H9 (cell line): ENCODE data around the gene RBFOX1. TPM values are rescaled to one million over a fixed set of nuclear protein-coding genes. Genes with fewer than 3 reads are reported as not detected.

Experiments
- DNase-seq: peaks from one replicate; pipeline ENCODE4 v3.0.0-alpha.2; 2017
- H2AFZ ChIP-seq: one replicate; pipeline ENCODE4 v1.6.1; 2013; ENCODE audit warnings: mild to moderate bottlenecking, low read length, control low read depth, moderate library complexity
- H2AK5ac ChIP-seq: 2 replicates; pipeline ENCODE4 v1.6.1; 2013; ENCODE audit warnings: low read length, control low read depth, mixed read lengths; ENCODE audit not compliant: insufficient read length
- H2BK120ac ChIP-seq: one replicate; pipeline ENCODE4 v1.6.1; 2013; ENCODE audit warnings: low read depth, mild to moderate bottlenecking, low read length, control low read depth, inconsistent platforms; ENCODE audit not compliant: poor library complexity, severe bottlenecking
- H2BK12ac ChIP-seq: 2 replicates; pipeline ENCODE4 v1.6.1; 2013; ENCODE audit warnings: low read length, control low read depth, mixed read lengths, low read depth; ENCODE audit not compliant: insufficient read length
- H2BK15ac ChIP-seq: 2 replicates; pipeline ENCODE4 v1.6.1; 2013; ENCODE audit warnings: low read depth, low read length, control low read depth
- H2BK20ac ChIP-seq: one replicate; pipeline ENCODE4 v1.6.1; 2013; ENCODE audit warnings: low read depth, mild to moderate bottlenecking, low read length, control low read depth, inconsistent platforms; ENCODE audit not compliant: poor library complexity, severe bottlenecking
- H2BK5ac ChIP-seq: 2 replicates; pipeline ENCODE4 v1.6.1; 2013; ENCODE audit warnings: low read length, control low read depth, mixed read lengths; ENCODE audit not compliant: insufficient read length
- H3K14ac ChIP-seq: 2 replicates; pipeline ENCODE4 v1.6.1; 2013; ENCODE audit warnings: low read length, control low read depth; ENCODE audit not compliant: insufficient read depth
- H3K18ac ChIP-seq: 2 replicates; pipeline ENCODE4 v1.6.1; 2013; ENCODE audit warnings: low read depth, mild to moderate bottlenecking, mixed read lengths, low read length, control low read depth; ENCODE audit not compliant: insufficient read length
- H3K23ac ChIP-seq: 2 replicates; pipeline ENCODE4 v1.6.1; 2013; ENCODE audit warnings: low read length, control low read depth, mixed read lengths, low read depth; ENCODE audit not compliant: insufficient read length
- H3K23me2 ChIP-seq: 2 replicates; pipeline ENCODE4 v1.6.1; 2013; ENCODE audit warnings: low read depth, mild to moderate bottlenecking, mixed read lengths, low read length, control low read depth; ENCODE audit not compliant: insufficient read length, poor library complexity, severe bottlenecking
- H3K27ac ChIP-seq: 2 replicates; pipeline ENCODE4 v1.5.1; 2013; ENCODE audit warnings: low read length, control low read depth, mixed read lengths, low read depth; ENCODE audit not compliant: insufficient read length
- H3K27me3 ChIP-seq: 2 replicates; pipeline ENCODE4 v1.6.1; 2013; ENCODE audit warnings: low read length, control low read depth, inconsistent platforms; ENCODE audit not compliant: insufficient read depth
- H3K4ac ChIP-seq: 2 replicates; pipeline ENCODE4 v1.6.1; 2013; ENCODE audit warnings: low read depth, mild to moderate bottlenecking, control low read depth, inconsistent platforms, low read length, moderate library complexity
- H3K4me1 ChIP-seq: 2 replicates; pipeline ENCODE4 v1.6.1; 2013; ENCODE audit warnings: low read length, control low read depth, inconsistent platforms; ENCODE audit not compliant: insufficient read depth
- H3K4me2 ChIP-seq: 2 replicates; pipeline ENCODE4 v1.6.1; 2013; ENCODE audit warnings: low read length, control low read depth, mixed read lengths; ENCODE audit not compliant: insufficient read length, insufficient read depth
- H3K56ac ChIP-seq: 2 replicates; pipeline ENCODE4 v1.6.1; 2013; ENCODE audit warnings: low read depth, mild to moderate bottlenecking, mixed read lengths, low read length, control low read depth; ENCODE audit not compliant: insufficient read length
- H3K79me1 ChIP-seq: 2 replicates; pipeline ENCODE4 v1.6.1; 2013; ENCODE audit warnings: low read depth, mild to moderate bottlenecking, moderate library complexity, low read length, control low read depth, inconsistent platforms; ENCODE audit not compliant: insufficient read depth, poor library complexity, severe bottlenecking
- H3K79me2 ChIP-seq: 2 replicates; pipeline ENCODE4 v1.6.1; 2013; ENCODE audit warnings: low read length, control low read depth, inconsistent platforms; ENCODE audit not compliant: insufficient read depth
- H3K9ac ChIP-seq: 2 replicates; pipeline ENCODE4 v1.6.1; 2013; ENCODE audit warnings: low read length, control low read depth, mixed read lengths; ENCODE audit not compliant: insufficient read length; ENCODE audit errors: extremely low read depth
- H3K9me3 ChIP-seq: one replicate; pipeline ENCODE4 v1.6.1; 2013; ENCODE audit warnings: low read depth, low read length, inconsistent platforms; ENCODE audit not compliant: control insufficient read depth
- H3T11ph ChIP-seq: one replicate; pipeline ENCODE4 v1.6.1; 2013; ENCODE audit warnings: mild to moderate bottlenecking, low read length, control low read depth, inconsistent platforms
- H4K20me1 ChIP-seq: one replicate; pipeline ENCODE4 v1.6.1; 2013; ENCODE audit not compliant: control insufficient read depth, insufficient read length, insufficient read depth
- H4K5ac ChIP-seq: 2 replicates; pipeline ENCODE4 v1.6.1; 2013; ENCODE audit warnings: low read depth, mild to moderate bottlenecking, mixed read lengths, low read length, control low read depth; ENCODE audit not compliant: insufficient read length
- H4K8ac ChIP-seq: replicated peaks from 2 replicates; pipeline ENCODE4 v1.6.1; 2013; ENCODE audit warnings: low read length, control low read depth, mixed read lengths, low read depth; ENCODE audit not compliant: insufficient read length
- H4K91ac ChIP-seq: 2 replicates; pipeline ENCODE4 v1.6.1; 2013; ENCODE audit warnings: low read depth, mild to moderate bottlenecking, moderate library complexity, mixed read lengths, low read length, control low read depth; ENCODE audit not compliant: insufficient read length
- H3K27ac Mint-ChIP-seq, 3 experiments: 2 replicates in 2 of 3; 3 replicates in 1 of 3; pipeline ENCODE4 v1.8.0; 2020 to 2021; ENCODE audit warnings: mixed read lengths in 3 of 3, mild to moderate bottlenecking in 1 of 3, moderate library complexity in 1 of 3
- H3K27me3 Mint-ChIP-seq: 2 replicates; pipeline ENCODE4 v1.8.0; 2021; ENCODE audit warnings: low read depth, mild to moderate bottlenecking, moderate library complexity, mixed read lengths
- H3K36me3 Mint-ChIP-seq, 3 experiments: 2 replicates in 2 of 3; 3 replicates in 1 of 3; pipeline ENCODE4 v1.8.0; 2020 to 2021; ENCODE audit warnings: low read depth in 3 of 3, mixed read lengths in 3 of 3; ENCODE audit not compliant: insufficient read depth in 1 of 3
- H3K4me1 Mint-ChIP-seq, 2 experiments: 2 replicates each; pipeline ENCODE4 v1.8.0; 2020; ENCODE audit warnings: mixed read lengths in 2 of 2
- H3K4me3 Mint-ChIP-seq, 2 experiments: 2 replicates in 1 of 2; 3 replicates in 1 of 2; pipeline ENCODE4 v1.8.0; 2020 to 2021; ENCODE audit warnings: mild to moderate bottlenecking in 2 of 2, mixed read lengths in 2 of 2, moderate library complexity in 1 of 2
- H3K9me3 Mint-ChIP-seq, 2 experiments: 2 replicates in 1 of 2; 3 replicates in 1 of 2; pipeline ENCODE4 v1.8.0; 2020; ENCODE audit warnings: mild to moderate bottlenecking in 2 of 2, mixed read lengths in 2 of 2, moderate library complexity in 1 of 2
- WGBS: extraction: QIAGEN DNeasy Blood & Tissue Kit; methylation state at CpG from one replicate; pipeline ENCODE4 v1.1.7; 2013; ENCODE audit warnings: missing lambda C conversion rate, low lambda C conversion rate, mixed read lengths; ENCODE audit not compliant: insufficient read length; ENCODE audit errors: extremely low coverage; 5-methylcytosine and 5-hydroxymethylcytosine counted together
- total RNA-seq: library from RNA; stranded (reverse); gene quantifications from 2 replicates; pipeline ENCODE4 v1.2.1, GENCODE V29; 2021
- TF ChIP-seq, protein P1 (sequence below): fragments of 200-600 bp; sonication (generic); conservative IDR thresholded peaks from 3 replicates; pipeline ENCODE4 v1.8.0; 2021; ENCODE audit warnings: antibody characterized with exemption, mild to moderate bottlenecking

RBFOX1 gene
- total RNA-seq, 1 experiment from 2014 or later: 2.0 TPM

GRCh38 chr16:7319514-7319913 lies 13.1 kb upstream of the RBFOX1 start:
- no peak for DNase-seq
- H2AK5ac ChIP-seq: no peak overlapping the region
- no peak overlapping the region for H2BK120ac ChIP-seq
- H2AFZ ChIP-seq: no peak overlapping the region
- no peaks in the 10 kb centered on the region for H3K79me2 ChIP-seq
- H3K4me2 ChIP-seq: no peak overlapping the region
- WGBS: no CpG with 5 or more reads among the region's 4 CpGs
- H3K27me3 Mint-ChIP-seq: peaks cover 3% of the 10 kb centered on the region
- peaks cover 4 to 15% of the 10 kb centered on the region in 2 experiments for H3K4me1 Mint-ChIP-seq
- no peak overlapping the region for H3K18ac ChIP-seq
- H4K8ac ChIP-seq: no peak overlapping the region
- H3K9ac ChIP-seq: no peak overlapping the region
- H3K27ac Mint-ChIP-seq: no peak overlapping the region
- H3K79me1 ChIP-seq: no peaks in the 10 kb centered on the region
- H3T11ph ChIP-seq: no peak overlapping the region
- H3K36me3 Mint-ChIP-seq: no peaks in the 10 kb centered on the region
- TF ChIP-seq, protein P1, sequence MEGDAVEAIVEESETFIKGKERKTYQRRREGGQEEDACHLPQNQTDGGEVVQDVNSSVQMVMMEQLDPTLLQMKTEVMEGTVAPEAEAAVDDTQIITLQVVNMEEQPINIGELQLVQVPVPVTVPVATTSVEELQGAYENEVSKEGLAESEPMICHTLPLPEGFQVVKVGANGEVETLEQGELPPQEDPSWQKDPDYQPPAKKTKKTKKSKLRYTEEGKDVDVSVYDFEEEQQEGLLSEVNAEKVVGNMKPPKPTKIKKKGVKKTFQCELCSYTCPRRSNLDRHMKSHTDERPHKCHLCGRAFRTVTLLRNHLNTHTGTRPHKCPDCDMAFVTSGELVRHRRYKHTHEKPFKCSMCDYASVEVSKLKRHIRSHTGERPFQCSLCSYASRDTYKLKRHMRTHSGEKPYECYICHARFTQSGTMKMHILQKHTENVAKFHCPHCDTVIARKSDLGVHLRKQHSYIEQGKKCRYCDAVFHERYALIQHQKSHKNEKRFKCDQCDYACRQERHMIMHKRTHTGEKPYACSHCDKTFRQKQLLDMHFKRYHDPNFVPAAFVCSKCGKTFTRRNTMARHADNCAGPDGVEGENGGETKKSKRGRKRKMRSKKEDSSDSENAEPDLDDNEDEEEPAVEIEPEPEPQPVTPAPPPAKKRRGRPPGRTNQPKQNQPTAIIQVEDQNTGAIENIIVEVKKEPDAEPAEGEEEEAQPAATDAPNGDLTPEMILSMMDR: no peak
- H4K5ac ChIP-seq: no peak overlapping the region
- no peak overlapping the region for H3K56ac ChIP-seq
- H3K9me3 ChIP-seq: no peaks in the 10 kb centered on the region
- H3K23me2 ChIP-seq: no peaks in the 10 kb centered on the region
- no peak overlapping the region for H3K4ac ChIP-seq
- no peak overlapping the region for H4K91ac ChIP-seq
- H2BK5ac ChIP-seq: no peak overlapping the region
- no peaks in the 10 kb centered on the region for H3K27me3 ChIP-seq
- H3K4me3 Mint-ChIP-seq: no peak overlapping the region
- H3K9me3 Mint-ChIP-seq: no peaks in the 10 kb centered on the region
- H3K23ac ChIP-seq: no peak overlapping the region
- H2BK15ac ChIP-seq: no peak overlapping the region
- H2BK20ac ChIP-seq: no peak overlapping the region
- H3K14ac ChIP-seq: no peak overlapping the region
- no peaks in the 10 kb centered on the region for H4K20me1 ChIP-seq
- H3K4me1 ChIP-seq: no peaks in the 10 kb centered on the region
- H3K27ac ChIP-seq: no peak overlapping the region
- no peak overlapping the region for H2BK12ac ChIP-seq
